ENCODE measurements around the gene MLANA.

Gene MLANA

DNA sequence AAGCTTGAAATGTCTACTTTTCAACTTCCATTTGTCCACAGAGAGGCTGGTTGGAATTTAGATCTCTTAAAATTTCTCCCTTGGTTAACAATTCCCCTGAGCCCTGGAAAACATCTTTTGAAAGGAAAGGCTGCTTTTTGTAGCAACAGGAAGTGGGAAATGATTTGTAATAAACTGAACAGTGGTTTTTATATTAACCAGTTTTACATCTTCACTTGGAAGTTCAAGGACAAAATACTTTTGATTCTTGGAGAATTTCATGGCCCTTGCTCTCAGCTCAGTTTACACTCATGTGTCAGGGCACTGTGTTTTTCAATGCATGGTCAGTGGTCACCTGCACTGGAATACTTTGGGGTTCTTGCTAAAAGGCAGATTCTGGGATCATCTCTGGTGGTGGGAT is 9.9 kb downstream of the MLANA start:
- DNase-seq (ENCODE audit: low read depth): no peak

DNA sequence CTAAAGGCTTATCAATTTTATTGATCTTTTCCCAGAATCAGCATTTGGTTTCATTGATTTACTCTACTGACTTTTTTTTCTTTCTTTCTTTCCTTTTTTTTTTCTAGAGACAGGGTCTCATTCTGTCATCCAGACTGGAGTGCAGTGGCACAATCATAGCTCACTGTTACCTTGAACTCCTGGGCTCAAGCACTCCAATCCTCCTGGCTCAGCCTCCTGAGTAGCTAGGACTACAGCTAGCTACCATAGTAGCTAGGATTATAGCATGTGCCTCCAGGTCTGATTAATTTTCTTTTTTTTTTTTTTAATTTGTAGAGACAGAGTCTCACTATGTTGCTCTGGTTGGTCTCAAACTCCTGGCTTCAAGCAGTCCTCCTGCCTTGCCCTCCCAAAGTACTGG is 11.7 kb downstream of the MLANA start:
- no peak for DNase-seq (ENCODE audit: low read depth)

DNA sequence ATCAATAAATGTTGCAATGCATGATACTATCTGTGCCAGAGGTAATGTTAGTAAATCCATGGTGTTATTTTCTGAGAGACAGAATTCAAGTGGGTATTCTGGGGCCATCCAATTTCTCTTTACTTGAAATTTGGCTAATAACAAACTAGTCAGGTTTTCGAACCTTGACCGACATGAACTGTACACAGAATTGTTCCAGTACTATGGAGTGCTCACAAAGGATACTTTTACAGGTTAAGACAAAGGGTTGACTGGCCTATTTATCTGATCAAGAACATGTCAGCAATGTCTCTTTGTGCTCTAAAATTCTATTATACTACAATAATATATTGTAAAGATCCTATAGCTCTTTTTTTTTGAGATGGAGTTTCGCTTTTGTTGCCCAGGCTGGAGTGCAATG is 18.2 kb downstream of the MLANA start:
- no peak for DNase-seq (ENCODE audit: low read depth)

GRCh38 chr9:5909976-5910375 is 19.3 kb downstream of the MLANA start:
- DNase-seq (ENCODE audit: low read depth): no peak

GRCh38 chr9:5910413-5911057 is 19.8 kb downstream of the MLANA start:
- no peak for DNase-seq (ENCODE audit: low read depth)

DNA sequence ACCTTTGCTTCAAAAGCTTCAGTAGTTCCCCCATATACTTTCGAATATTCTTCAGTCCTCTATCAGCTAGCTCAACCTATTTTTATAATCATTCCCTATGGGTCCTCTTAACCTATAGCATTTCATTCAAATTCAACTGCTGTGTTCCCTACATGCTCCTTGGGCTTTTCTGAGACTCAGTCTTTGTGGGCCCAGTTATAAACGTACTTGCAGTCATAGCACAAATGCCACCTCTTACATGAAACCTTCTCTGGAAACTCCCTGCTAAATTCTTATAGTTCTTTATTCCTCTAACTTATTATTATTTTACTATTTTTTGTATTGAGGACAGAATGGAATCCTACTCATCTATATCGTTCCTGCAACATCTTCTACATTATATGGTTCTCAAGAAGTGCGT is 24.7 kb downstream of the MLANA start:
- DNase-seq (ENCODE audit: low read depth): no peak

DNA sequence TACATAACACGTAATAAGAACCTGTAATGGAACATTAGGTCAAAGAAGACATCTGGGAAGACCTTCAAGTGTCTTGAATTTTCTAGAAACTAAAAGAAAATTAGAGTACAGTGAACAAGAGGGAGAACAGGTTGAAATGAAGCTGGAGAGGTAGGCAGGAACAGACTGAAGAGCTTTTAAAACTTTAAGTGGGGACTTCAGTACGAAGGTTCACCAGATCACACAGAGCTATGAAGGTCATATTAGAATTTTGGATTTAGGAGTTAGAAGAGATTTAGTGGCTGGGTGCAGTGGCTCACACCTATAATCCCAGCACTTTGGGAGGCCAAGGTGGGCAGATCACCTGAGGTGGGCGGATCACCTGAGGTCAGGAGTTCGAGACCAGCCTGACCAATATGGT is 26.6 kb downstream of the MLANA start:
- DNase-seq (ENCODE audit: low read depth): no peak

DNA sequence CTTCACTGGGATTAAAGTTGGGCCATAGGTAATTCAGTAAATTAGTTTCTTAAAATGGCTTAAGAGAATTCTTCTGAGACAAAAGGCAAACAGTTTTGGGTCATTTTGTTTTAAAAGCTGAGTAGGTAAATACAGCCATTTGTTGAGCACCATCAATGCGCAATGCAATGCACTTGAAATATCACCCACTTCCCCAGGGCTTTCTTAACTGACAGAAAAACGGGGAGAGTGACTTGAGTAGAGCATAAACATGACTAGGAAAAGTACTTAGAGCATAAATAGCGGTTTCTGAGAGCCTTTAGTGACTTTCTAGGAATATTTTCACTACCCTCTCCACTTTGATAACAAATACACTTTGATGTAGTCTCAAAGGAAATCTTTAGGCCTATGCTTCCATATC is 27.2 kb downstream of the MLANA start:
- DNase-seq (ENCODE audit: low read depth): no peak

- DNase-seq (ENCODE audit: low read depth): no peak
Measured at GRCh38 chr9:5918460-5918859, 27.8 kb downstream of the MLANA start.

GRCh38 chr9:5920860-5921328 is 30.2 kb downstream of the MLANA start:
- DNase-seq (ENCODE audit: low read depth): peak; percentile 16

DNA sequence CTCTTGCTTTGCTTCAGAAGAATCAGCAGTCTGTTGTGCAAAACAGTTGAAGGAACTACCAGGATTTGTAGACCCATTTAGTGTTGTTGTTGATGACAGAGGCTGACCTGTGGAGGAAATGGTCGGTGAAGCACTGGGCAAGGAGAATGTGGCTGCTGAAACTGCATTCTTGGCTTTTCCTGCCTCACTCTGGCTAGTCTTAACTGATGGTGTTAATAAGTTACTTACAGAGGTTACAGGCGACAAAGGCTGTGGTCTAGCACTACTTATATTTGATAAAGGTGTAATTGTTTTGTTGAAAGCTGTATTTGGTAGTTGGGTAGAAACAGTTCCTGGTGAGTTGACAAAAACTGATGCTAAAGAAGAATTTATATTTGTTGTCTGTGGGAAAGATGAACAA is 31.5 kb downstream of the MLANA start:
- no peak for DNase-seq (ENCODE audit: low read depth)

DNA sequence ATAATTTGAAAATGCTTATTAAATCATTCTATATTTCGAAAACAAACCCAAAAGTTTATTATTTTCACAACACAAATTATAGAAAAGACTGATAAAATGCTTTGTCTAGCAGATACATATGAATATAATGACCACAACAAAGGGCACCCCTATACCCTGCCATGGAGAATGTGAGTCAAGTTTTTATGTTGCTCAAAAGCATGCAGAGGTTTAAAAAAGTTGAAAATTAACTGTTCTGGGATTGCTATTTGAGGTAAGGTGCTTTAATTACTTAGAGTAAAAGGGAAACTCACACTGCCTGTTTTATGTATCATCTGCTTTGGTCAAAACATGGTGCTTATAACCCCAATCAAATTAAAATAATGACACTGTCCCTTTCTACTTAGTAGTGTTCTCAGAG is 41.0 kb downstream of the MLANA start:
- DNase-seq (ENCODE audit: low read depth): no peak

DNA sequence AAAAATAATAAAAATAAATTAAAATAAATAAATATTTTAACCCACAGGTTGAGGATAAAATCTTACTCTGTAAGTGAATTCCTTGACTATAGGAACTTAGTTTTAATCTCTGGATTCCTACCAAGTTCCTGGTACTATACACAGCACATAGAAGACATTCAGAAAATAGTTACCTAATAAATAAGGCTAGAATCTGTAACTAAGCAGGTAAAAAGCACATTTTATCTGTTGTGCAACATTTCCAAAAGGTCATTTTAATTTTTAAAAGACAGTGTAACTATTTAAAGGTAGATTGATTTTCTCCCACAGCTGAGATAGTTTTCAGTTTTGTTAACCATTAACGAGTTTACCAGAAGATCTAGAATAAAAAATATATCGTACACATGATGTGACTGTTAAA is 47.8 kb downstream of the MLANA start:
- no peak for DNase-seq (ENCODE audit: low read depth)

GRCh38 chr9:5939530-5939929 is 48.8 kb downstream of the MLANA start:
- no peak for DNase-seq (ENCODE audit: low read depth)

DNA sequence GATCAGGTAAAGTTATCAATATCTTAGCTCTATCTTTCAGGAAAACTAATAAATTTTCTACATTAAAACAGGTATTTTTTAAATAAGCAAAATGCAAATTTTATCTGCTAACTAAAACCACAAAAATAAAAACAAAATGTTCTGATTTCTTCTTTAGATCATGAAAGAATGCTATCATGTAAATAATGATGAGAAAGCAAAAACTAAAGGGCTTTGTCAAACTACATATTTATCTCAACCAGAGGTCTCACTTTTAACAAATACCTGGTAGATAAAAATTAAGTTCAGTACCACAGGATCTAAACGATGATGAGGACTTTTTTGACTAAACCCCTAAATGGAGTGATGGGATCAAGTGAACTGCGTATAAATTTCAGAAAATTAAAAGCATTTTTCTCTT is 50.5 kb downstream of the MLANA start:
- DNase-seq (ENCODE audit: low read depth): no peak

DNA sequence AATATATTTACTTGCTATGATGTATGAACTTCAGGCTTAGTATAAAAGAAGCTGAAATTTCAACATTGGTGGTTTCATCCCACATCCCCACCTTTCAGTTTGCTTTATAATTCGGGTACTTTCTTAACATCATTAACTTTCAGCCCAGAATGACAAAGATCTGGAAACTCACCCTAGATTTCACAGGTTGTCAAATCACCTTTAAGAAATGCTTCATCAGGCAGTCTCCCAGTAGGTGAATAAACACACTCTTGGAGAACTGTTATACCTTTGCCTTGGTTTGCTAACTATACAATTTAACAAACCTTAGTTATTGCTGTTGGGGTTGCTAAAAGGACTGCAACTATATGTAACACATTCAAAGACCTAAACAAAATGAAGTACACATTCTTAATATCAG is 54.4 kb downstream of the MLANA start:
- DNase-seq (ENCODE audit: low read depth): no peak

DNA sequence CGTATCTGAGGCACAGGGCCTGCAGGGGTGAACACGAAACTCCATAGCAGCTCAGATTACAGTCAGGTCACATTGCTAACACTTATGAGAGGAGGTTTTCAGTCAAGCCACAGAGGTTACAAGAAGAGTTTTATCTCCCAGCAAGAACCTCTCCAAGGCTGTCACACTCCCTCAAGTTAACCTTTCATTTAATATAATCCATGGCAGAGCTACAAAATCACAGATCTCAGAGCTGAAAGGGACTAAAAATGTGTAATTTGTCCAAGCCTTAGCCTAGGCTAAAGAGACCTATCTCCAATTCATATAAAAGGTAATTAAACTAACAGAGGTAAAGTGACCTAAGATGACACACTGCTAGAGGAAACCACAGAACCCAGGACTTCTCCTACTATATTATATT is 57.2 kb downstream of the MLANA start:
- DNase-seq (ENCODE audit: low read depth): no peak

DNA sequence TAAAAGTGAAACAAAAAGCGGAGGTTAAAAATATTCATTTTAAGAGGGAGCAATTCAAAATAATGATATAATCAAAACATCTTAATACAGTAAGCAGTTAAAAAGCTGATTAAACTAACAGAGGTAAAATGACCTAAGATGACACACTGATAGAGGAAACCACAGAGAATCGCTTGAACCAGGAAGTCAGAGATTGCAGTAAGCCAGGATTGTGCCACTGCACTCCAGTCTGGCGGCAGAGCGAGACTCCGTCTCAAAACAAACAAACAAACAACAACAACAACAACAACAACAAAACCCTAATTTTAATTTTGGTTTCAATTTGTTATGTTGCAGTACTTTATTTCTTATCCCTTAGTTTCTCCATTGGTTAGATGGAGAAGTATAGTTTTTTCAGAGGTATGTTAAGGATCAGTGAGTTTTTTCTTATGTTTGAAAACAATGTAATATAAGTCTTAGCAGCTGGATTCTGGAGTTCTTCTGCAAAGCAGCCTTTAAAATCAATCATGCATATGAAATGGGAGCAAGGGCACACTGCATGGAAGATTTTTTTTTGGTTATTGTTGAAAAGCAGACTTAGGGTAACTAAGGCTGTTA is 58.5 kb downstream of the MLANA start:
- peak; percentile 4 for DNase-seq (ENCODE audit: low read depth)

DNA sequence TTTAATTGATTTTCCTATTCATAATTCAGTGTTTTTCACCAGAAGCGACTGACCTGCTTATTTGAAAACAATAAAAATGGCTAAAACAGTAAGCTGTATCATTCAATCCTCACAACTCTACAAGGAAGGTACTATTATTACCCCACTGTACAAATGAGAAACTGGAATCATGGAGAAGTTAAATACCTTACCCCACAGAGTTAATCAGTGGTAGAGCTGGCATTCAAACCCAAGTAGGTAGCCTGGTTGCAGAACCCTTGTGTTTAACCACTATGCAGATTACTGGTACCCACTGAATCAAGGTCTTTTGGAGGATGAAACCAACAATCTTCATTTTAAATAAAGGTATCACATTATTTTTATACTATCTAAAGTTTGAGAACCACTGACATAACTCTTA is 59.6 kb downstream of the MLANA start:
- no peak for DNase-seq (ENCODE audit: low read depth)

- no peak for DNase-seq (ENCODE audit: low read depth)
Measured at GRCh38 chr9:5951686-5952211, 61.1 kb downstream of the MLANA start.

- no peak for DNase-seq (ENCODE audit: low read depth)
Measured at GRCh38 chr9:5953743-5954707, 63.3 kb downstream of the MLANA start.

- DNase-seq (ENCODE audit: low read depth): no peak
Measured at GRCh38 chr9:5957166-5957565, 66.5 kb downstream of the MLANA start.

DNA sequence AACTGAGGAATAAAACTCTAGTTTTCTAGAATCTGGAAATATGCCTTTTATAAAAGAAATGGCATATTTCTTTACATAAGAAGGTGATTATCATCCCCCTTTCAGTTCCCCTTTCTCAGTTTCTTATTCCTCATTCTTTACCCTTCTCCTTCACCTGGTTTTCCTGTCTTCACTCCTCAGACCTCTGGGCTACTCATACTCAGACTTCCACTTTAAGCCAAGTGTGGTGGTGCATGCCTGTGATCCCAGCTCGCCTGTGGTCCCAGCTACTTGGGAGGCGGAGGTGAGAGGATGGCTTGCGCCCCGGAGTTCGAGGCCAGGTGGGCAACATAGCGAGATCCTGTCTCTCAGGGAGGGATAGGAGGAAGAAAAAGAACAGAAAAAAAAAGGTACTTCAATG is 67.6 kb downstream of the MLANA start:
- DNase-seq (ENCODE audit: low read depth): no peak

All from GM04504 (cell line).